Thyroid gland (tissue), 4 donors: ENCODE measurements around the gene IFI27L1. TPM values are rescaled to one million over a fixed set of nuclear protein-coding genes. Genes with fewer than 3 reads are reported as not detected.

Experiments
- DNase-seq, 2 donors: peaks; one replicate each; pipeline ENCODE4 v3.0.0-alpha.2; 2019
- H3K27ac ChIP-seq, 3 donors: fragments of 200-600 bp; sonication (generic); 1 replicate in 2 of 3; 2 replicates in 1 of 3; pipeline ENCODE4 v1.5.1; 2016 to 2019; ENCODE audit warnings: mild to moderate bottlenecking in 1 of 3, moderate library complexity in 1 of 3
- H3K27me3 ChIP-seq: fragments of 200-600 bp; sonication (generic); one replicate; pipeline ENCODE4 v1.5.1; 2019
- H3K36me3 ChIP-seq, 2 donors: fragments of 200-600 bp; sonication (generic); one replicate each; pipeline ENCODE4 v1.5.1; 2016 to 2019
- H3K4me1 ChIP-seq, 2 donors: fragments of 200-600 bp; sonication (generic); one replicate each; pipeline ENCODE4 v1.5.1; 2017 to 2019
- H3K4me3 ChIP-seq, 3 donors: fragments of 200-600 bp; sonication (generic); replicated peaks in 1 of 3; 1 replicate in 2 of 3; 2 replicates in 1 of 3; pipeline ENCODE4 v1.5.1; 2016; ENCODE audit warnings: mild to moderate bottlenecking in 1 of 3
- H3K9me3 ChIP-seq: fragments of 200-600 bp; sonication (generic); one replicate; pipeline ENCODE4 v1.5.1; 2017
- POLR2A ChIP-seq, 2 donors: fragments of 450-650 bp; IDR thresholded peaks; one replicate each; pipeline ENCODE4 v1.6.1; 2017; ENCODE audit warnings: antibody characterized with exemption in 2 of 2, mild to moderate bottlenecking in 2 of 2, moderate library complexity in 1 of 2
- WGBS, 2 donors: methylation state at CpG; one replicate each; pipeline ENCODE4 v1.1.5; 2017; 5-methylcytosine and 5-hydroxymethylcytosine counted together
- intact Hi-C: fragments of 100-400 bp; cut with DNase I; formaldehyde crosslinking; loops from one replicate; pipeline ENCODE4 v1.15.1; 2023
- total RNA-seq, 4 donors: library from RNA; depleted of rRNA; stranded (reverse); fragments of >200 nt; gene quantifications; one replicate each; pipeline ENCODE4 v1.2.3, GENCODE V29; 2016
- TF ChIP-seq, protein P1 (sequence below), 6 experiments: fragments of 200-600 bp in 3 of 6; fragments of 450-650 bp in 3 of 6; sonication (generic) in 3 of 6; IDR thresholded peaks; one replicate each; pipeline ENCODE4 v1.5.1; 2016 to 2019; ENCODE audit warnings: antibody characterized with exemption in 6 of 6, mild to moderate bottlenecking in 2 of 6, inconsistent platforms in 1 of 6, moderate library complexity in 1 of 6

Gene IFI27L1, protein sequence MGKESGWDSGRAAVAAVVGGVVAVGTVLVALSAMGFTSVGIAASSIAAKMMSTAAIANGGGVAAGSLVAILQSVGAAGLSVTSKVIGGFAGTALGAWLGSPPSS
- total RNA-seq, result 10 to 100 TPM in 2 of 4 donors, 1 to 10 TPM in 2; 3.4 to 21.3 (median 10.2) TPM

DNA sequence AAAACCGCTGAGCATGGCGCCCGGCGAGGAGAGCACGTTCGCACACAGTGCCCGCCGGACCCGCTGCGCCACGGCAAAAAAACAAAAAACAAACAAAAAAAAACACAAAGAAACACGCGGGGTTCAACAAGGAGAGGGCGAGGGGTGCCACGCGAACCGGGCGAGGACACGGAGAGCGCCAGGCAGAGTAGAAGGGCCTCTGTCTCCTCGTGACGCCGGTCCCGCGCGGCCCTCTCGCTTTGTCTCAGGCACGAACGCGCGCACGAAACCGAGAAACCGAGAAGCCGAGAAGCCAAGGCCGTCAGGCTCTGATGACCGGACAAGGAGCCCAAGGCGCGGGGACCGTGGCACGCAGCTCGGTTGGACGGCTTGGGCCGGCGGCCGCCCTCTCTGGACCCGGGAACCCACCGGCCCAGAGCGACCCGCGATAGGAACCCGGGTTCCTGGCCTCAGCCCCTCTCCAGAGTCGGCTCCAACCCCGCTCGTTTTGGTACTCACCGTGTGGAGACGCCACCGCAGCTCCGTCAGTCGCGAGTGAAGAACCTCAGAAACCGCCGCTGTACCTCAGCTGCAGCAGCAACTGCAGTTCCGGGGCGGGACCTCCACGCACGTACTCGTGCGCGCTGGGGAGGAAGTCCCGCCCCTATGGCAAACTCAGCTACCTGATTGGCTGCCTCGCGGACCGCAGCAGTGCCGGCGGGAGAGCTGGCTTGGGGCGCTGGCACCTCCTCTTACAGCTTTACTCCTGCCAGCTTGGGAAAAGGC, at the start of gene IFI27L1, which contains the start of gene DDX24:
IFI27L1 (plus strand) TSS at position 690 of the 765 bp plus-strand sequence. CDS start 15,628 bp downstream, outside the sequence.
DDX24 (minus strand) TSS at position 582 of the 765 bp plus-strand sequence. CDS start 1,460 bp downstream, outside the sequence.
- H3K9me3 ChIP-seq, result no peaks in the 10 kb centered on the region
- no peaks in the 10 kb centered on the region for H3K36me3 ChIP-seq
- H3K27ac ChIP-seq, result peak within 1 kb of the TSS; percentile 87 to 95 (median 94)
- peak; percentile 97 to 98 for DNase-seq
- no peaks in the 10 kb centered on the region for H3K27me3 ChIP-seq
- WGBS, 2 donors, result 0 to 1% methylated on average over 43 to 76 of the region's 77 CpGs
- TF ChIP-seq, protein P1, sequence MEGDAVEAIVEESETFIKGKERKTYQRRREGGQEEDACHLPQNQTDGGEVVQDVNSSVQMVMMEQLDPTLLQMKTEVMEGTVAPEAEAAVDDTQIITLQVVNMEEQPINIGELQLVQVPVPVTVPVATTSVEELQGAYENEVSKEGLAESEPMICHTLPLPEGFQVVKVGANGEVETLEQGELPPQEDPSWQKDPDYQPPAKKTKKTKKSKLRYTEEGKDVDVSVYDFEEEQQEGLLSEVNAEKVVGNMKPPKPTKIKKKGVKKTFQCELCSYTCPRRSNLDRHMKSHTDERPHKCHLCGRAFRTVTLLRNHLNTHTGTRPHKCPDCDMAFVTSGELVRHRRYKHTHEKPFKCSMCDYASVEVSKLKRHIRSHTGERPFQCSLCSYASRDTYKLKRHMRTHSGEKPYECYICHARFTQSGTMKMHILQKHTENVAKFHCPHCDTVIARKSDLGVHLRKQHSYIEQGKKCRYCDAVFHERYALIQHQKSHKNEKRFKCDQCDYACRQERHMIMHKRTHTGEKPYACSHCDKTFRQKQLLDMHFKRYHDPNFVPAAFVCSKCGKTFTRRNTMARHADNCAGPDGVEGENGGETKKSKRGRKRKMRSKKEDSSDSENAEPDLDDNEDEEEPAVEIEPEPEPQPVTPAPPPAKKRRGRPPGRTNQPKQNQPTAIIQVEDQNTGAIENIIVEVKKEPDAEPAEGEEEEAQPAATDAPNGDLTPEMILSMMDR (IDR thresholded peaks at IDR 0.05), result no peak
- peak; percentile 87 to 98 for TF ChIP-seq POLR2A (IDR thresholded peaks at IDR 0.05)
- peaks cover 31 to 38% of the 10 kb centered on the region in 2 donors for H3K4me1 ChIP-seq
- peak within 1 kb of the TSS; percentile 60 to 96 (median 80) for H3K4me3 ChIP-seq
- intact Hi-C loops, result no loop called here

DNA sequence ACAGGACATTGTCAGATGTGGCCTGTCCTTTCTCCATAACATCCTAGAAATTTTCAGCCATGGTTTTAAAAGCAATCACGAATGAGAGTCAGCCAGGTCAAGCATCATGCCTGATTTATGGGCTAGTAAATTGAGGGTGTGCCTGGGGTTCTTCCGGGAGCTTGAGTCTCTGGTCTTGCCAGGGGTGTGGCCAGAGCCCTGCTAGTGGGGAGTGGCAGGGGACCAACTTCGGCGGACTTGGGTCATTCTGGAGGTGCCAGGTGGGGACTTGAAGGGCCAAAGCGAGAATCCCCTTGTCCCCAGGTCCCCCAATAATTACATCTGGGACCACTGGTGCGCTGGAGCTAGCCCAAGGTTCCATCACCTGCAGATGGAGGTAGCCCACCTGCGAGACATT, 49.2 kb upstream of the IFI27L1 start:
- Histone ChIP-seq H3K36me3 (no peaks in the 10 kb centered on the region), H3K9me3 (no peaks in the 10 kb centered on the region), H3K27ac (no peak overlapping the region), H3K4me1 (peaks cover 4 to 9% of the 10 kb centered on the region in 2 donors), H3K27me3 (no peaks in the 10 kb centered on the region), H3K4me3 (no peak overlapping the region)
- no peak for DNase-seq
- WGBS, 2 donors, result 89 to 92% methylated on average over 7 of the region's 7 CpGs
- no peak for TF ChIP-seq POLR2A (IDR thresholded peaks at IDR 0.05)
- TF ChIP-seq, protein P1 (IDR thresholded peaks at IDR 0.05), result no peak
- intact Hi-C loops, result no loop called here

DNA sequence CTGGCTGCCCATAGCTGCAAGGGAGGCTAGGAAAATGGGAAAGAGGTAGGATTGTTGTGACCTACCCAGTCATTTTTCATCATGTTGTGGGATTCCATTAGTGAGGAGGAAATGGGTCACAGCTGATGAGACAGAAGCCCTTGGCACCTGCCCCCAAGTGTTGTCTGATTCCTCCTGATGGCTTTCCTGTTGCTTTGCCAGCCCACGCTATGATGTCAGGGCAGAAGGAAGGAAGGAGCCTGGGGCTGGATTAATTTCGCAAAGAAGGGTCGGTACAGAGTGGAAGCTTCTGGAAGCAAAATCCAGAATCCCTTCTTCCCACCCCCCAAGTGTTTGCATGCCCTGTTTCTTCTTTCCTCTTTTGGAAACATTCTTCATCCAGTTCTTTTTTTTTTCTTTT, 46.2 kb upstream of the IFI27L1 start:
- DNase-seq, result no peak
- TF ChIP-seq POLR2A (IDR thresholded peaks at IDR 0.05), result no peak
- TF ChIP-seq, protein P1 (IDR thresholded peaks at IDR 0.05), result no peak
- no peak overlapping the region for H3K27ac ChIP-seq
- 79% methylated on average over 3 of the region's 3 CpGs for WGBS, 2 donors
- no peak overlapping the region for H3K4me3 ChIP-seq
- H3K27me3 ChIP-seq, result no peaks in the 10 kb centered on the region
- H3K4me1 ChIP-seq, result no peaks in the 10 kb centered on the region
- H3K9me3 ChIP-seq, result no peaks in the 10 kb centered on the region
- intact Hi-C loops, result loop anchor here (5.0 kb wide), 2 partner anchors 102 to 147 kb away; no protein-coding TSS in a partner anchor
- no peaks in the 10 kb centered on the region for H3K36me3 ChIP-seq

DNA sequence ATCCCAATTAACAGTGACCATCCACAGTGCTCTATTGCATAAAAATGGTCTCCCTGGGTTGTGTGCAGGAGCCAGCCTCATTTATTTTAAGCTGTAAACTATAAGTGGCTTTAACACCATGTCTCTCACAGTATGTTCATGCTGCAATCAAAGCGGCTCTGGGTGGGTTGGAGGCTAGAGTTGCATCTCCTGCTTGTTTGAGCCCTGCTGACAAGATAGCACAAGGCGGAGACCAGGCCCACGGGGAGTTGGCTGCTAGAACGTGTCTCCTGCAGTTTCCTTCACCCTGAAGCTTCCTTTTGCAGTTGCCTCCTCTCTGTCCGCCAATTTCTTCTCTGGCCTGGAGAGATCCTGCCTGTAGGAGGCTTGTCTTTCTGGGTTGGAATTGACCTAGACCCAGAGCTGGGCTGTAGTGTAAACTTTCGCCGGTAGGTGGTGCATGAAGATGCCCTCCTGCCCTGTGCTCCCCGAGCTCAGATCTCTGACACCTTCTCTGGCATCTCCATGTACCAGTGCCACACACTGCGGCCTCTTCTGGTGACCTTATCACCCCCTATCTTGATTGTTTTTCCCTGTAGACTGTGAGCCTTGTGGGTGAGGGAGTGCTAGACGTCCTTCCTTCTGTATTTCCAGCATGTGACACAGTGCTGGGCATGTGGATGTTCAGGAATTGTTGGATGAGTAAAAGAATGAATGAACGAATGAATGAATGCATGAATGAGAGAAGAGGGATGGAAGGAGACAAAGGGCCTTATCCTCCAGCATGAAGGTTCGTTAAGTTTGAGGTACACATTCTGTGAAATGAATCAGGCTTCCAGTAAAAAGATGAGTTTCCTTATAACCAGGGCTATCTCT, 44.6 kb upstream of the IFI27L1 start:
- no peaks in the 10 kb centered on the region for H3K36me3 ChIP-seq
- H3K4me3 ChIP-seq, result no peak overlapping the region
- WGBS, 2 donors, result 35 to 39% methylated on average over 12 of the region's 12 CpGs
- peak; percentile 66 to 73 for DNase-seq
- H3K27me3 ChIP-seq, result no peaks in the 10 kb centered on the region
- H3K9me3 ChIP-seq, result no peaks in the 10 kb centered on the region
- intact Hi-C loops, result loop anchor here (5.0 kb wide), 2 partner anchors 101 to 146 kb away; no protein-coding TSS in a partner anchor
- H3K27ac ChIP-seq, result no peak overlapping the region
- no peak for TF ChIP-seq POLR2A (IDR thresholded peaks at IDR 0.05)
- TF ChIP-seq, protein P1 (IDR thresholded peaks at IDR 0.05), result peak; percentile 56 to 79 (median 70)
- peaks cover 0 to under 1% of the 10 kb centered on the region in 2 donors for H3K4me1 ChIP-seq
